H1 (cell line): ENCODE results near the gene CD151.

Experiments used
- EZH2 ChIP-seq: fragments of 200-600 bp; sonication (generic); IDR thresholded peaks from 2 replicates; pipeline ENCODE4 v1.7.1; 2012; ENCODE audit warnings: low read depth, mild to moderate bottlenecking, moderate library complexity, low read length, inconsistent platforms; ENCODE audit not compliant: severe bottlenecking
- GABPA ChIP-seq: IDR thresholded peaks from 2 replicates; pipeline ENCODE4 v1.6.1; 2011; ENCODE audit warnings: mild to moderate bottlenecking, low read length, moderate library complexity, borderline replicate concordance; ENCODE audit not compliant: insufficient read depth
- GTF2F1 ChIP-seq: IDR thresholded peaks from 2 replicates; pipeline ENCODE4 v1.6.1; 2012; ENCODE audit warnings: low read depth, low read length, improper control_type of control experiment, borderline replicate concordance
- HDAC2 ChIP-seq, 2 experiments: fragments of 300-600 bp in 1 of 2; sonication (generic) in 1 of 2; IDR thresholded peaks; 2 replicates each; pipeline ENCODE4 v1.6.1; 2011 to 2012; ENCODE audit warnings: low read depth in 2 of 2, low read length in 2 of 2, mild to moderate bottlenecking in 2 of 2, moderate library complexity in 2 of 2, borderline replicate concordance in 1 of 2, inconsistent platforms in 1 of 2
- KDM1A ChIP-seq: fragments of 200-600, 300-600 bp; sonication (generic); IDR thresholded peaks from 2 replicates; pipeline ENCODE4 v1.7.1; 2016; ENCODE audit warnings: mild to moderate bottlenecking, low read length, borderline replicate concordance
- NANOG ChIP-seq: IDR thresholded peaks from 2 replicates; pipeline ENCODE4 v1.6.1; 2011; ENCODE audit warnings: low read length, low read depth, mild to moderate bottlenecking, inconsistent platforms; ENCODE audit not compliant: insufficient read depth, poor library complexity, severe bottlenecking
- NRF1 ChIP-seq: IDR thresholded peaks from 2 replicates; pipeline ENCODE4 v1.6.1; 2011; ENCODE audit warnings: mild to moderate bottlenecking, low read depth, low read length, improper control_type of control experiment
- PHF8 ChIP-seq: fragments of 200-600 bp; sonication (generic); conservative IDR thresholded peaks from 2 replicates; pipeline ENCODE4 v1.7.1; 2012; ENCODE audit warnings: low read depth, mild to moderate bottlenecking, inconsistent platforms, low read length, moderate library complexity
- POLR2A ChIP-seq, 2 experiments: IDR thresholded peaks; 1 replicate in 1 of 2; 2 replicates in 1 of 2; pipeline ENCODE4 v1.6.1; 2011; ENCODE audit warnings: low read depth in 2 of 2, low read length in 2 of 2, mild to moderate bottlenecking in 2 of 2; ENCODE audit errors: control extremely low read depth in 1 of 2
- POLR2AphosphoS5 ChIP-seq: IDR thresholded peaks from 2 replicates; pipeline ENCODE4 v1.6.1; 2011; ENCODE audit warnings: low read depth, low read length
- RFX5 ChIP-seq: IDR thresholded peaks from 2 replicates; pipeline ENCODE4 v1.6.1; 2011; ENCODE audit warnings: low read depth, low read length, improper control_type of control experiment, borderline replicate concordance
- ZNF274 ChIP-seq: IDR thresholded peaks from 2 replicates; pipeline ENCODE4 v1.7.0; 2012; ENCODE audit warnings: low read length, borderline replicate concordance; ENCODE audit errors: extremely low read depth
- TF ChIP-seq, protein P1 (sequence below), 3 experiments: IDR thresholded peaks; 1 replicate in 2 of 3; 2 replicates in 1 of 3; pipeline versions ENCODE4 v1.5.1 to v1.6.1; 2011; ENCODE audit warnings: low read length in 3 of 3, mild to moderate bottlenecking in 3 of 3, inconsistent platforms in 2 of 3, low read depth in 1 of 3, moderate library complexity in 1 of 3; ENCODE audit not compliant: insufficient read depth in 1 of 3; ENCODE audit errors: control extremely low read depth in 1 of 3
- TF ChIP-seq, protein P2 (sequence below): IDR thresholded peaks from 2 replicates; pipeline ENCODE4 v1.6.1; 2011; ENCODE audit warnings: low read length, improper control_type of control experiment

DNA sequence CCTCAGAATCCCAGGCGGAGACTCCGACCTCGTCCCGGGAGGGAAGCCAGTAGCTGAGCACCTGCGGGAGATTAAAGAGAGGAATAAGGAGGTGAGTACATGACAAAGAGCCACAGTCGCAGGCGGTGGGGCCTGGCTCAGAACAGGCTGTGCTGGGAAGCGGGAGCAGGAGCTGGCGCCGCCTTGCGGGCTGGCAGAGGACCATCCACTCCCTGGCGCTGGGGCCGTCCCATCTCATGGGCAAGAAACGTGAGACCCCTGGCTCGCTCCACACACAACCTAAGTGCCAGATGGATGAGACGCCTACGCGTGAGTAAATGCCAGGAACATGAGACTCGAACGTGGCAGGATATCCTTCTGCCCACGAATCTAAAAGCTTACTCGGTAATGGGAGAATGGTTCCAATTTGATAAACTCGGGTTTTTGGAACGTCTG, 49.2 kb upstream of the CD151 start:
- TF ChIP-seq POLR2AphosphoS5 (peak; percentile 48; the same call in 1 of the 2 replicates), ZNF274 (no peak), PHF8 (no peak), POLR2A (IDR thresholded peaks at IDR 0.05; ENCODE audit: control extremely low read depth in 1 of 2, low read depth in 2 of 2, low read length in 2 of 2) (peak in 1 of 2 experiments; percentile 53; a peak in 2 of 3 replicates), RFX5 (no peak), GTF2F1 (no peak), GABPA (peak; percentile 77; the same call in 1 of the 2 replicates), NANOG (no peak), HDAC2 (IDR thresholded peaks at IDR 0.05; ENCODE audit: borderline replicate concordance in 1 of 2, low read depth in 2 of 2, low read length in 2 of 2) (0 out of 4 replicates have a peak, but pooled peaks of 1 of the 2 experiments have one; percentile 52), KDM1A (no peak; the same call in 1 of the 2 replicates), EZH2 (no peak), NRF1 (no peak)
- TF ChIP-seq, protein P1, sequence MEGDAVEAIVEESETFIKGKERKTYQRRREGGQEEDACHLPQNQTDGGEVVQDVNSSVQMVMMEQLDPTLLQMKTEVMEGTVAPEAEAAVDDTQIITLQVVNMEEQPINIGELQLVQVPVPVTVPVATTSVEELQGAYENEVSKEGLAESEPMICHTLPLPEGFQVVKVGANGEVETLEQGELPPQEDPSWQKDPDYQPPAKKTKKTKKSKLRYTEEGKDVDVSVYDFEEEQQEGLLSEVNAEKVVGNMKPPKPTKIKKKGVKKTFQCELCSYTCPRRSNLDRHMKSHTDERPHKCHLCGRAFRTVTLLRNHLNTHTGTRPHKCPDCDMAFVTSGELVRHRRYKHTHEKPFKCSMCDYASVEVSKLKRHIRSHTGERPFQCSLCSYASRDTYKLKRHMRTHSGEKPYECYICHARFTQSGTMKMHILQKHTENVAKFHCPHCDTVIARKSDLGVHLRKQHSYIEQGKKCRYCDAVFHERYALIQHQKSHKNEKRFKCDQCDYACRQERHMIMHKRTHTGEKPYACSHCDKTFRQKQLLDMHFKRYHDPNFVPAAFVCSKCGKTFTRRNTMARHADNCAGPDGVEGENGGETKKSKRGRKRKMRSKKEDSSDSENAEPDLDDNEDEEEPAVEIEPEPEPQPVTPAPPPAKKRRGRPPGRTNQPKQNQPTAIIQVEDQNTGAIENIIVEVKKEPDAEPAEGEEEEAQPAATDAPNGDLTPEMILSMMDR (IDR thresholded peaks at IDR 0.05; ENCODE audit: control extremely low read depth in 1 of 3, insufficient read depth in 1 of 3, low read depth in 1 of 3, low read length in 3 of 3), result peak in 2 of 3 experiments; percentile 85 to 97; a peak in 3 of 4 replicates
- TF ChIP-seq, protein P2, sequence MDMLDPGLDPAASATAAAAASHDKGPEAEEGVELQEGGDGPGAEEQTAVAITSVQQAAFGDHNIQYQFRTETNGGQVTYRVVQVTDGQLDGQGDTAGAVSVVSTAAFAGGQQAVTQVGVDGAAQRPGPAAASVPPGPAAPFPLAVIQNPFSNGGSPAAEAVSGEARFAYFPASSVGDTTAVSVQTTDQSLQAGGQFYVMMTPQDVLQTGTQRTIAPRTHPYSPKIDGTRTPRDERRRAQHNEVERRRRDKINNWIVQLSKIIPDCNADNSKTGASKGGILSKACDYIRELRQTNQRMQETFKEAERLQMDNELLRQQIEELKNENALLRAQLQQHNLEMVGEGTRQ, result no peak
